GM12872 (cell line): Measurements from ENCODE around the gene ZP1.

ENCODE experiments used
- TF ChIP-seq, protein P1 (sequence below): IDR thresholded peaks from 3 replicates; pipeline ENCODE4 v1.5.1; 2011; ENCODE audit warnings: low read depth, mild to moderate bottlenecking, low read length, moderate library complexity; ENCODE audit not compliant: insufficient read depth

Gene ZP1

GRCh38 chr11:60897496-60897895, 30.2 kb downstream of the ZP1 start:
- TF ChIP-seq, protein P1, sequence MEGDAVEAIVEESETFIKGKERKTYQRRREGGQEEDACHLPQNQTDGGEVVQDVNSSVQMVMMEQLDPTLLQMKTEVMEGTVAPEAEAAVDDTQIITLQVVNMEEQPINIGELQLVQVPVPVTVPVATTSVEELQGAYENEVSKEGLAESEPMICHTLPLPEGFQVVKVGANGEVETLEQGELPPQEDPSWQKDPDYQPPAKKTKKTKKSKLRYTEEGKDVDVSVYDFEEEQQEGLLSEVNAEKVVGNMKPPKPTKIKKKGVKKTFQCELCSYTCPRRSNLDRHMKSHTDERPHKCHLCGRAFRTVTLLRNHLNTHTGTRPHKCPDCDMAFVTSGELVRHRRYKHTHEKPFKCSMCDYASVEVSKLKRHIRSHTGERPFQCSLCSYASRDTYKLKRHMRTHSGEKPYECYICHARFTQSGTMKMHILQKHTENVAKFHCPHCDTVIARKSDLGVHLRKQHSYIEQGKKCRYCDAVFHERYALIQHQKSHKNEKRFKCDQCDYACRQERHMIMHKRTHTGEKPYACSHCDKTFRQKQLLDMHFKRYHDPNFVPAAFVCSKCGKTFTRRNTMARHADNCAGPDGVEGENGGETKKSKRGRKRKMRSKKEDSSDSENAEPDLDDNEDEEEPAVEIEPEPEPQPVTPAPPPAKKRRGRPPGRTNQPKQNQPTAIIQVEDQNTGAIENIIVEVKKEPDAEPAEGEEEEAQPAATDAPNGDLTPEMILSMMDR = no peak

DNA sequence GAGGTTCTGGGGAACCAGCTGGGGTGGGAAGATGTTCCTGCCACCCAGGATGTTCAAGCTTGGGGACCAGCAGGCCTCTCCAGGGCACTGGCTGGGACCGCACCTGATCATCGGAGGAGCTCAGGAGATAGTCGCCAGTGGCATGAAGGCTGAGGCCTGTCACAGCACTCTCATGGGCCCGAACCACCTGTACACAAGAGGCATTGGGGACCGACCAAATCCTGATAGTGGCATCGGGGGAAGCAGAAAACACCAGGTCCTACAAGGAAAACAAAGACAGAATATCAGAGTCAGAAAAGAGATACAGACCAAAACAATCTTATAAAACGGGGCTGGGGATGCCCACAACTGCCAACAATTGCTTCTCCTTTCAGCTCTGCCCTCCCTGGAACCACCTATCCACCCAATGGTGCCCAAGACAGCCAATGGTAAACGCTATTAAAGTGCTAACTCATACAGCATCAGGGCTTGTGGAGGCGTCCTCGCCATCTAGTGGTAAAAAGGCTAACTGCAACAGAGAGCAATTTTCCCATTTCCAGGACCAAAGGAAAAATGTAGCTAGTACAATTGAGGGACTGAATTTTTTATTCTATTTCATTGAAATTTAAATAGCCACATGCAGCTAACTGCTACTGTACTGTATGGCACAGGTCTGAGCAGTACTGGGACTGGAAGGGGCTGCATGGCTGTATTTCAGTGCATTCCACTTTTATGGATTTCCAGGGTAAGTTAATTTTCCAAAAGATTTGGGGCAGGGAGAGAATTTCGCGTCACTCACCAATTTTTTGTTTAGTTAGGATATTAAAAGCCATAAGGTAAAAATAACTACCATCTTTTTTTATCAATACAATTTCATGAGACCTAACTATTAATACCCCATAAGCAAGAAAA, 31.9 kb downstream of the ZP1 start:
- TF ChIP-seq, protein P1 = peak; percentile 97

DNA sequence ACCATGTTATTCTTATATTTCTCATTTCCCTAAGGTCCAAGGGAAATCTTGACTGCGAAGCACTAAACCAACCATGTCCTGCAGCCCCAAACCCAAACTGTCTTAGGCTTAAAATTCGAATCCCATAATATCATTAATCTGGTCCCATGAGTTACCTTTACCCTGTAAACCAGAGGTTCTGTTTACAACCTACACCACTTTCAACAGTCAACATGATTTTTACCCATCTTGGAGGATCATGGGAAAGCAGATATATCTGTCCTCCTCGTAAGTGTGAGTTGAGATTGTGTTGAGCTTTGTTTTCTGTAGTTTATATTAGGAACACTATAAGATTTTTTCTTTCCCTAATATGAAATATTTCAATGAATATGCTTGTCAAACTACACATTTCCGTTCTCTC, 32.6 kb downstream of the ZP1 start:
- TF ChIP-seq, protein P1 = no peak

DNA sequence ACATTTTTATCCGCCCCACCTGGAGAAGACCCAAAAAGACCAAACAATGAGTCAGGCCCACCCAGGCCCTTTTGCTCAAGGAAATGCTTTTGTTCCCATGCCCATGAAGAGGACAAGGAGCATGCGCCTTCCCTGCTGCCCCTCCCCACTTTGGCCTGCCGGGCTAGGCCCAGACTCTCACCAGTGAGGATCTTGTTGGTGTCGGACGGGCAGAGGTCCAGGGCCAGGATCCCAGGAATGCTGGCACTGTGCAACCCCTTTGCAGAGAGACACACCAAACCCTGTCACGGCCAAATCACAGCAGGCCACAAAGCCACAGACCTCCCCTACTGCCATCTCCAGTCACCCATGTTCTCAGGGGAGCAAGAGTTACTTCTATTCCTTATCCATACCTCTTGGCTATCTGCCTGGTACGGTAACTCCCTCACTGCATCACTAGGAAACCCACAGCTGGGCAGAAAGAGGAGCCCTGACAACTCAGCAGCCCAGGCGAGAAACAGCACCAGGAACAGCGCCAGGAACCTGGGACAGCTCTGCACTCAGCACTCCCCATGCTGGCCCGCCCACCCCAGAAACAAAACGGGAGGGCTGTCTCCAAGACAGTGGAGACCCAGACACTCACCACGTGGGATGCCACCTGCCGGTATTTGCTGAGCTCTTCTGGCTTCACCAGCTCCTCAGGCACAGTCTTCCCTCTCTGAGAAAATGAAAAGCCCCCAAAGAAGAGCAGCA, 33.5 kb downstream of the ZP1 start:
- TF ChIP-seq, protein P1 = no peak

GRCh38 chr11:60902625-60903024, 35.3 kb downstream of the ZP1 start:
- TF ChIP-seq, protein P1 = no peak

DNA sequence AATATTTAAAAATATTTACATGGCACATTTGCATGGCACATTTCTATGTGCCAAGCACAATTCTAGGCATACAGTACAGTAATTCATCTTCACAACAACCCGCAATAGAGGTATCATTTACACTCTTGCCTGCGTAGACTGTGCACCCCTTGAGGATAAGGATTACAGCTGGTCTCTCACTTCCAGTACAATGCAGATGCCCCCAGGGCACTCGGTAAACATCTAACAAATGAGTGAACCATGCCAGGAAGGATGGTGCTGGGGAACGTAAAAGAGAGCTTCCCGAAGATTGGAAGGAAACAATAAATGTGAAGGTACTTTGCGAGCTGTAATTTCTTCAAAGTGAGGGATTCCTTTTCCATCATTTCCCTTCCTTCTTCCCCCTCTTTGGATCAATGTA, 37.7 kb downstream of the ZP1 start:
- TF ChIP-seq, protein P1 = no peak

DNA sequence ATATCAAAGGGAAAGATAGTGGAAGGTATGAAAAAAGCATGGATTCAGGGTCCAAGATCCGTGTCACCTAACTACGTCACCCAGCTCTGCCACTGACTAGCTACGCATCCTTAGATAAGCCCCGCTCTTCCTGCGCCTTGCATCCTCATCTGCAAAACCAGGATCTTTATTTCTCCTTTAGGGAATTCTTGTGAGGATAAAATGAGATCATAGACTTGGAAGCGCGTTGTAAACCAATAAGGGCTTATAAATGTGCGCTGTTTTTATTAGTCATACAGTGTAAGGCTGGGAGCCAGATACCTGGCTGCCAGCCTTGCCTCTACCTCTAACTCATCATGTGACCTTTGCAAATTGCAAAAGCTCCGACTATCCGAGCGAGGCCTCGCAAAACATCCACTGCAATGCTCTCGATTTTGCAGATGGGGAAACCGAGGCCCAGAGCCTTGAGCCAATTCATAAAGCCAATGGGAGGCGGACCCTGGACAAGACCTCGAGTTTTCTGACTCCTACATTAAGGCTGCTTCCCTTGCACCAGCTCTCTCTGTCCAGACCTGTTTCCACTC, 38.3 kb downstream of the ZP1 start:
- TF ChIP-seq, protein P1 = no peak
